Liver (tissue), 9 donors: ENCODE data around the gene RBSN. TPM values are rescaled to one million over a fixed set of nuclear protein-coding genes. Genes with fewer than 3 reads are reported as not detected.
"Not testable (repeated sequence)": the region's sequence is repeated elsewhere in the genome, so short reads cannot be mapped to it uniquely, and the experiment has no call there.

Source experiments
- DNase-seq: peaks from one replicate; pipeline ENCODE4 v3.0.0-alpha.2; 2017; ENCODE audit warnings: low spot score
- H3K27ac ChIP-seq, 2 donors: one replicate each; pipeline ENCODE4 v1.7.0; 2013; ENCODE audit warnings: inconsistent platforms in 2 of 2, low read length in 2 of 2, control low read depth in 1 of 2, low read depth in 1 of 2, mild to moderate bottlenecking in 1 of 2
- H3K27me3 ChIP-seq, 4 donors: one replicate each; pipeline versions ENCODE4 v1.6.1 to v1.7.0; 2013; ENCODE audit warnings: low read length in 3 of 4, inconsistent platforms in 1 of 4, mild to moderate bottlenecking in 1 of 4, moderate library complexity in 1 of 4; ENCODE audit not compliant: control insufficient read depth in 4 of 4, insufficient read depth in 4 of 4
- H3K36me3 ChIP-seq, 4 donors: one replicate each; pipeline versions ENCODE4 v1.6.1 to v1.7.0; 2013; ENCODE audit warnings: low read length in 3 of 4, mild to moderate bottlenecking in 3 of 4, low read depth in 1 of 4, moderate library complexity in 1 of 4; ENCODE audit not compliant: control insufficient read depth in 4 of 4, insufficient read depth in 3 of 4
- H3K4me1 ChIP-seq, 4 donors: one replicate each; pipeline versions ENCODE4 v1.6.1 to v1.7.0; 2013; ENCODE audit warnings: low read length in 3 of 4, mild to moderate bottlenecking in 3 of 4, moderate library complexity in 1 of 4; ENCODE audit not compliant: control insufficient read depth in 4 of 4, insufficient read depth in 4 of 4
- H3K4me3 ChIP-seq, 3 donors: one replicate each; pipeline versions ENCODE4 v1.6.1 to v1.7.0; 2013; ENCODE audit warnings: low read length in 3 of 3, control low read depth in 1 of 3, low read depth in 1 of 3, mild to moderate bottlenecking in 1 of 3
- H3K9ac ChIP-seq, 2 donors: one replicate each; pipeline ENCODE4 v1.7.0; 2013; ENCODE audit warnings: low read length in 2 of 2, mild to moderate bottlenecking in 2 of 2, moderate library complexity in 2 of 2, control low read depth in 1 of 2, low read depth in 1 of 2
- H3K9me3 ChIP-seq, 4 donors: one replicate each; pipeline versions ENCODE4 v1.6.1 to v1.7.0; 2013; ENCODE audit warnings: low read length in 3 of 4; ENCODE audit not compliant: control insufficient read depth in 4 of 4
- EGR1 ChIP-seq, 2 donors: IDR thresholded peaks; 2 replicates each; pipeline ENCODE4 v1.6.1; 2016 to 2018; ENCODE audit warnings: antibody characterized with exemption in 2 of 2, low read depth in 2 of 2
- HNF4A ChIP-seq, 2 donors: conservative IDR thresholded peaks; 2 replicates each; pipeline ENCODE4 v1.6.1; 2016; ENCODE audit warnings: antibody characterized with exemption in 2 of 2, mild to moderate bottlenecking in 2 of 2
- JUND ChIP-seq, 2 donors: IDR thresholded peaks; 2 replicates each; pipeline ENCODE4 v1.6.1; 2016; ENCODE audit warnings: antibody characterized with exemption in 2 of 2
- SP1 ChIP-seq: IDR thresholded peaks from 2 replicates; pipeline ENCODE4 v1.6.1; 2018; ENCODE audit warnings: antibody characterized with exemption, mild to moderate bottlenecking
- TAF1 ChIP-seq: conservative IDR thresholded peaks from 2 replicates; pipeline ENCODE4 v1.6.1; 2016; ENCODE audit warnings: antibody characterized with exemption, mild to moderate bottlenecking
- WGBS: extraction: QIAGEN DNeasy Blood & Tissue Kit; methylation state at CpG from one replicate; pipeline ENCODE4 v1.1.7; 2013; 5-methylcytosine and 5-hydroxymethylcytosine counted together
- polyA plus RNA-seq, 2 donors: library from polyadenylated mRNA; stranded (reverse) in 1 of 2; unstranded in 1 of 2; fragments of 200-250 nt in 1 of 2; fragments of >200 nt in 1 of 2; fragmentation: Nextera tagmentation in 1 of 2; extraction: Ambion mirVana in 1 of 2; gene quantifications; one replicate each; pipeline versions ENCODE4 v1.2.1 to v1.2.3, GENCODE V29; 2013 to 2015
- total RNA-seq, 2 donors: library from RNA; depleted of rRNA; stranded (reverse); fragments of >200 nt; gene quantifications; one replicate each; pipeline ENCODE4 v1.2.3, GENCODE V29; 2014
- donor health status: healthy.
- donor health status: healthy.
- donor health status: healthy.
- donor health status: healthy.
- donor health status: healthy.

The RBSN gene
- total and polyA plus RNA-seq, 4 donors = 5.6 to 18.3 (median 11.9) TPM

DNA sequence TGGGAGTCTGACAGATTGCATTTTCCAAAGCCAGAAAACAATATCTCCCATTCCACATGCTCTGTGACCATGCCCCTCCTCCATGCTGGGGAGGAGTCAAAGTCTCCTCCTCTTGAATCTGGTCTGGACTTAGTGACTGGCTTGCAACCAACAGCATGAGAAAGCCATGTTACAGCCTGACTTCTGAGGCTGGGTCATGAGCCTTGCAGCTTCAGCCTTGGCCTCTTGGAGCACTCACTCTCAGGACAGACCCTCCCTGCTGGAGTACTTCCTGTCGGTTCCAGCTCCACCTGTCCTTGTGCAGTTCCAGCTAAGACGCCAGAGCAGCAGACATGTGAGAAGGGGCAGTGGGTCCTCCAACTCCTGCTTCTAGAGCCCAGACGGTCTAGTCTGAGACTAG, 49.7 kb upstream of the RBSN start:
- no peaks in the 10 kb centered on the region for H3K27me3 ChIP-seq
- no peaks in the 10 kb centered on the region for H3K9me3 ChIP-seq
- H3K9ac ChIP-seq = no peak overlapping the region
- no peaks in the 10 kb centered on the region for H3K36me3 ChIP-seq
- no peaks in the 10 kb centered on the region for H3K4me1 ChIP-seq
- no peak overlapping the region for H3K4me3 ChIP-seq
- no peak for TF ChIP-seq EGR1 (IDR thresholded peaks at IDR 0.05; ENCODE audit: low read depth in 2 of 2)
- peak in 1 of 2 donors; percentile 29 for TF ChIP-seq HNF4A (conservative IDR thresholded peaks at IDR 0.05)
- H3K27ac ChIP-seq = no peak overlapping the region
- no peak for DNase-seq
- WGBS = 62% methylated on average over 3 of the region's 3 CpGs

DNA sequence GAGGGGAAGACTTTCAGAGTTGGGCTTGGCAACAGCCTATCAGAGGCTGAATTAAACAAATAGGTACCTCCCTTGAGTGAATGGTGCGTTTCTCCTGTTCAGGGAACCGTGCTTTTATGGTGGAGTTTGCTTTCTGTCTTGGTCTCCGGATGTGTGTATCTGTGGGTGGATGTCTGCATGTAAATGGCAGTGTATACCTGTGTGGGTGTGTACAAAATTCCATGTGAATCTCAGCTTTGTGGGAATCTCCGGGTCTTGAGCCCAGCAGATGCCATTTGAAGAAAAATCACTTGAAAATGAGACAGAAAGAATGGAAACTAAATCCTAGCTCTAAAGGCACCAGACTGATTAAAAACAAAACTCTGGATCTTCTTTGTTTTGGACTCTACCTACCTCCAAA, 37.9 kb upstream of the RBSN start:
- WGBS = 55% methylated on average over 4 of the region's 4 CpGs
- DNase-seq, H3K36me3 ChIP-seq, H3K4me3 ChIP-seq, H3K9me3 ChIP-seq, H3K27ac ChIP-seq, H3K9ac ChIP-seq, H3K4me1 ChIP-seq, H3K27me3 ChIP-seq: not testable (repeated sequence)

- not testable (repeated sequence) for H3K36me3 ChIP-seq, H3K4me1 ChIP-seq, H3K27me3 ChIP-seq, H3K9me3 ChIP-seq, H3K27ac ChIP-seq, DNase-seq, H3K9ac ChIP-seq, H3K4me3 ChIP-seq
- 96% methylated on average over 2 of the region's 2 CpGs for WGBS
Observed at GRCh38 chr3:15134968-15135367, 36.0 kb upstream of the RBSN start.

GRCh38 chr3:15128403-15128802, 29.5 kb upstream of the RBSN start:
- DNase-seq = not testable (repeated sequence)
- WGBS = 60% methylated on average over 1 of the region's 4 CpGs

DNA sequence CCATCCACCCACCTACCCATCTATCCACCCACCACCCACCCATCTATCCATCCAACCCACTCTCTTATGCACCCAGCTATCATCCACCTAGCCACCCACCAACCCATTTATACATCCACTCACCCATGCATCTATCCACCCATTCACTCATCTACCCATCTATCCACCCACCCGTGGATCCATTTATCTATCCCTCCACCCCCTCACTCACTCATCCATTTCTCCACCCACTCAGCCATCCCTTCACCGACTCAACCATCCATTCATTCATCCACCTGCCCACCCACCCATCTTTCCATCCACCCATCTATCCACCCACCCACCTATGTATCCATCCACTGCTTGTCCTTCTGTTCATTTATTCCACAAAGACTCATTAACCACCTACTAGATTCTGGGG, 28.0 kb upstream of the RBSN start:
- H3K9ac ChIP-seq, H3K4me3 ChIP-seq, H3K4me1 ChIP-seq, H3K27ac ChIP-seq, H3K9me3 ChIP-seq, H3K27me3 ChIP-seq, H3K36me3 ChIP-seq, DNase-seq: not testable (repeated sequence)
- 77% methylated on average over 2 of the region's 2 CpGs for WGBS

More at GRCh38 chr3:15128403-15128802, 29.5 kb upstream of the RBSN start:
- not testable (repeated sequence) for H3K9ac ChIP-seq, H3K4me3 ChIP-seq, H3K36me3 ChIP-seq, H3K27me3 ChIP-seq, H3K9me3 ChIP-seq, H3K4me1 ChIP-seq, H3K27ac ChIP-seq

DNA sequence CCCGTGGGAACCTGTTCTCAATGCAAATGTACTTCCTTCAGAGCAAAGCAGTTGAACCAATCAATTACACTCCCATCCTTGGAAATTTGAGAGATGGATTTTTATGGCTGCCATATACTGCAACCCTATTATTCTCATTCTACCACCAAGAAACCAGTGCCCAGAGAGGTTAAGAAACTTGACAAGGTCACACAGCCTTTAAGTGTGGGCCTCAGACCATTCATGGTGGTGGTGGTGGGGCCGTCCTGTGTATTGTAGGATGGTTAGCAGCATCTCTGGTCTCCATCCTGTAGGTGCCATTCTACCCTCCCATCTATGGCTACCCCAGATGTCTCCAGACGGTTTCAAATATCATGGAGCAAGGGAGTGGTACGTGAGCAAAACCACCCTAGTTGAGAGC, 23.4 kb upstream of the RBSN start:
- H3K9me3 ChIP-seq = no peaks in the 10 kb centered on the region
- no peaks in the 10 kb centered on the region for H3K27me3 ChIP-seq
- 95% methylated on average over 4 of the region's 4 CpGs for WGBS

More for the DNA sequence above, 23.4 kb upstream of the RBSN start:
- H3K27ac ChIP-seq = no peak overlapping the region
- no peak overlapping the region for H3K4me3 ChIP-seq
- DNase-seq = no peak
- H3K36me3 ChIP-seq = no peaks in the 10 kb centered on the region
- TF ChIP-seq EGR1 (IDR thresholded peaks at IDR 0.05; ENCODE audit: low read depth in 2 of 2) = no peak
- TF ChIP-seq TAF1 = no peak
- TF ChIP-seq JUND (IDR thresholded peaks at IDR 0.05) = no peak
- no peak for TF ChIP-seq SP1
- H3K4me1 ChIP-seq = peaks cover 0 to 4% (median 0%) of the 10 kb centered on the region in 4 donors
- no peak overlapping the region for H3K9ac ChIP-seq
